ENCODE data around the gene APLP2. TPM values are rescaled to one million over a fixed set of nuclear protein-coding genes. Genes with fewer than 3 reads are reported as not detected.

APLP2 gene
- total and polyA plus RNA-seq, 8 donors, result 41.1 to 563 (median 147) TPM

GRCh38 chr11:130071211-130071712, 1.6 kb downstream of the APLP2 start:
- intact Hi-C loops (cut with DNase I; ENCODE audit: low total_unique reads), result loop anchor here (5.0 kb wide), 1 partner anchor 74 kb away; no protein-coding TSS in a partner anchor
- Histone ChIP-seq H3K27ac (peak overlapping the region in 4 of 5 donors; percentile 92 to 99 (median 97)), H3K4me1 (peaks cover 17 to 33% (median 30%) of the 10 kb centered on the region in 4 donors), H3K36me3 (no peaks in the 10 kb centered on the region), H3K27me3 (no peaks in the 10 kb centered on the region), H3K9me3 (no peaks in the 10 kb centered on the region), H3K4me3 (peak overlapping the region; percentile 86 to 94 (median 90))
- 20 to 28% (median 27%) methylated on average over 11 of the region's 11 CpGs for WGBS, 5 donors
- TF ChIP-seq CTCF (IDR thresholded peaks at IDR 0.05) (no peak), POLR2AphosphoS5 (IDR thresholded peaks at IDR 0.05) (no peak), EP300 (IDR thresholded peaks at IDR 0.05) (no peak), POLR2A (IDR thresholded peaks at IDR 0.05) (no peak)
- peak in 1 of 2 donors; percentile 46 for DNase-seq

GRCh38 chr11:130074736-130075135, 5.0 kb downstream of the APLP2 start:
- TF ChIP-seq CTCF (IDR thresholded peaks at IDR 0.05) (no peak), POLR2AphosphoS5 (IDR thresholded peaks at IDR 0.05) (no peak), POLR2A (IDR thresholded peaks at IDR 0.05) (no peak), EP300 (IDR thresholded peaks at IDR 0.05) (no peak)
- intact Hi-C loops (cut with DNase I; ENCODE audit: low total_unique reads), result loop anchor here (5.0 kb wide), 1 partner anchor 77 kb away; no protein-coding TSS in a partner anchor
- no peak overlapping the region for H3K4me3 ChIP-seq
- H3K27me3 ChIP-seq, result no peaks in the 10 kb centered on the region
- WGBS, 5 donors, result 96 to 100% (median 99%) methylated on average over 2 of the region's 2 CpGs
- H3K9me3 ChIP-seq, result no peaks in the 10 kb centered on the region
- no peaks in the 10 kb centered on the region for H3K36me3 ChIP-seq
- no peak for DNase-seq
- H3K27ac ChIP-seq, result no peak overlapping the region
- H3K4me1 ChIP-seq, result peaks cover 10 to 44% (median 27%) of the 10 kb centered on the region in 4 donors

GRCh38 chr11:130076778-130077481, 7.2 kb downstream of the APLP2 start:
- Histone ChIP-seq H3K27me3 (no peaks in the 10 kb centered on the region), H3K9me3 (no peaks in the 10 kb centered on the region), H3K4me1 (peaks cover 3 to 33% (median 19%) of the 10 kb centered on the region in 4 donors), H3K4me3 (no peak overlapping the region), H3K36me3 (no peaks in the 10 kb centered on the region), H3K27ac (no peak overlapping the region)
- 57 to 71% (median 64%) methylated on average over 4 of the region's 4 CpGs for WGBS, 5 donors
- intact Hi-C loops (cut with DNase I; ENCODE audit: low total_unique reads), result no loop called here
- no peak for TF ChIP-seq EP300 (IDR thresholded peaks at IDR 0.05)
- TF ChIP-seq CTCF (IDR thresholded peaks at IDR 0.05), result no peak
- no peak for TF ChIP-seq POLR2AphosphoS5 (IDR thresholded peaks at IDR 0.05)
- no peak for TF ChIP-seq POLR2A (IDR thresholded peaks at IDR 0.05)
- no peak for DNase-seq

GRCh38 chr11:130077671-130078070, 8.0 kb downstream of the APLP2 start:
- H3K4me1 ChIP-seq, result peaks cover 0 to 25% (median 12%) of the 10 kb centered on the region in 4 donors
- no peak overlapping the region for H3K4me3 ChIP-seq
- intact Hi-C loops (cut with DNase I; ENCODE audit: low total_unique reads), result no loop called here
- no peak for TF ChIP-seq POLR2A (IDR thresholded peaks at IDR 0.05)
- no peak for TF ChIP-seq CTCF (IDR thresholded peaks at IDR 0.05)
- no peak for TF ChIP-seq EP300 (IDR thresholded peaks at IDR 0.05)
- TF ChIP-seq POLR2AphosphoS5 (IDR thresholded peaks at IDR 0.05), result no peak
- no peaks in the 10 kb centered on the region for H3K36me3 ChIP-seq
- H3K9me3 ChIP-seq, result no peaks in the 10 kb centered on the region
- no peak overlapping the region for H3K27ac ChIP-seq
- no peaks in the 10 kb centered on the region for H3K27me3 ChIP-seq
- DNase-seq, result no peak
